Mucosa of descending colon (tissue), 3 donors: Measurements from ENCODE around the gene PPFIBP2. TPM values are rescaled to one million over a fixed set of nuclear protein-coding genes. Genes with fewer than 3 reads are reported as not detected.

Experiments used
- ATAC-seq: fragments of 200-7000 bp; cut with Tn5 transposase; one replicate; pipeline ENCODE4 v1.9.1; 2020; ENCODE audit warnings: mild to moderate bottlenecking, moderate library complexity
- DNase-seq, 3 donors: peaks; one replicate each; pipeline ENCODE4 v3.0.0-alpha.2; 2020
- H3K36me3 ChIP-seq: fragments of 200-600 bp; one replicate; pipeline ENCODE4 v1.8.0; 2021; ENCODE audit warnings: low read depth, mild to moderate bottlenecking
- H3K4me1 ChIP-seq: fragments of 200-600 bp; one replicate; pipeline ENCODE4 v1.8.0; 2021; ENCODE audit warnings: low read depth, mild to moderate bottlenecking
- H3K4me3 ChIP-seq: fragments of 200-600 bp; one replicate; pipeline ENCODE4 v1.8.0; 2021; ENCODE audit warnings: mild to moderate bottlenecking
- H3K9me3 ChIP-seq: fragments of 200-600 bp; one replicate; pipeline ENCODE4 v1.8.0; 2021; ENCODE audit warnings: mild to moderate bottlenecking
- intact Hi-C, 2 donors: fragments of 100-400 bp; cut with DNase I in 1 of 2; cut with micrococcal nuclease in 1 of 2; formaldehyde crosslinking; loops; one replicate each; pipeline versions ENCODE4 v1.11.0 to v1.11.1; 2022; cut with DNase I, micrococcal nuclease
- total RNA-seq, 3 donors: library from RNA; stranded (reverse); fragmentation: NEBNext Ultra II Directional in 2 of 3; extraction: Animal tissue kit (Norgen Biotek cat#: 25700) in 2 of 3; gene quantifications; one replicate each; pipeline versions ENCODE4 v1.2.1 to v1.2.4, GENCODE V29; 2021 to 2023
- TF ChIP-seq, protein P1 (sequence below): fragments of 200-600 bp; IDR thresholded peaks from one replicate; pipeline ENCODE4 v1.8.0; 2022; ENCODE audit warnings: antibody characterized with exemption, mild to moderate bottlenecking
- donor health status: DM: no; HTN: no; CAD: no; lungs with moderate emphysema.
- donor health status: DM: no; HTN: no; CAD: no.
- donor health status: DM: no; HTN: yes; CAD: no.

The PPFIBP2 gene
- total RNA-seq, 3 donors from 2014 or later = 40.1 to 83.5 (median 69.2) TPM

DNA sequence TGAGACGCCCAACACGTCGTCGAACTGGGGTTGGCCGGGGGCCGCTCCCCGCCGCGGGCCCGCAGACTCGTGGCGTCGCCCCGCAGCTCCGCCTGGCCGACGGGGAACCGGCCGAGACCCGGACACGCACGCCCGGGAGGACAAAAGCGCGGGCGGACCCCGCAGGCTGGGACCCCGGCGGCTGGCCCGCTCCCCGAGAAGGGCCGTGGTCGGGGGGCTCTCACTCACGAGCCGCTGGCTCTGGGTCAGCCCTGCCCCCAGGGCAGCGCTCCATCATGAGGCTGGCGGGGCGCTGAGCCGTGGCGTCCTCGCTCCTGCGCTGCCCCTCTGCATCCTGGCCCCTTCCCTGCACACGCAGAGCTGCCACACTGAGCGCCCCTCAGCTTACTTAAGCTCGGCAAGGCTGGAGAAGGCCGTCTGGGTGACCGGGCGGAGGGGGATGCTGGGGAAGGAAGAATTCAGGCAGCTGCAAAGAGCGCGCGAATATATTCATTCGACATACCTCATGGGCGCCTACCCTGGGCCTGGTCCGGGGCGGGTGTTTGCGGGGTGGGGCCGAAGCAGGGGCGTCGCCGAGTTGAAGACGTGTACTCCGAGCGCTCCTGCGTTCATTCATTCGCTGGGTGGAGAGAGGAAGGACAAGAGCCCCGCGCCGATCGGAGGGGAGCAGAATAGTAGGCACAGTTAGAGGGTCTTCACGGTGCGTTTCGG lies 160.1 kb downstream of the PPFIBP2 start:
- intact Hi-C loops = no loop called here
- no peaks in the 10 kb centered on the region for H3K9me3 ChIP-seq
- DNase-seq = peak; percentile 77 to 83 (median 77)
- ATAC-seq = peak; percentile 86
- TF ChIP-seq, protein P1, sequence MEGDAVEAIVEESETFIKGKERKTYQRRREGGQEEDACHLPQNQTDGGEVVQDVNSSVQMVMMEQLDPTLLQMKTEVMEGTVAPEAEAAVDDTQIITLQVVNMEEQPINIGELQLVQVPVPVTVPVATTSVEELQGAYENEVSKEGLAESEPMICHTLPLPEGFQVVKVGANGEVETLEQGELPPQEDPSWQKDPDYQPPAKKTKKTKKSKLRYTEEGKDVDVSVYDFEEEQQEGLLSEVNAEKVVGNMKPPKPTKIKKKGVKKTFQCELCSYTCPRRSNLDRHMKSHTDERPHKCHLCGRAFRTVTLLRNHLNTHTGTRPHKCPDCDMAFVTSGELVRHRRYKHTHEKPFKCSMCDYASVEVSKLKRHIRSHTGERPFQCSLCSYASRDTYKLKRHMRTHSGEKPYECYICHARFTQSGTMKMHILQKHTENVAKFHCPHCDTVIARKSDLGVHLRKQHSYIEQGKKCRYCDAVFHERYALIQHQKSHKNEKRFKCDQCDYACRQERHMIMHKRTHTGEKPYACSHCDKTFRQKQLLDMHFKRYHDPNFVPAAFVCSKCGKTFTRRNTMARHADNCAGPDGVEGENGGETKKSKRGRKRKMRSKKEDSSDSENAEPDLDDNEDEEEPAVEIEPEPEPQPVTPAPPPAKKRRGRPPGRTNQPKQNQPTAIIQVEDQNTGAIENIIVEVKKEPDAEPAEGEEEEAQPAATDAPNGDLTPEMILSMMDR = no peak
- H3K36me3 ChIP-seq = no peaks in the 10 kb centered on the region
- H3K4me1 ChIP-seq = peaks cover 5% of the 10 kb centered on the region
- H3K4me3 ChIP-seq = peak overlapping the region; percentile 21

DNA sequence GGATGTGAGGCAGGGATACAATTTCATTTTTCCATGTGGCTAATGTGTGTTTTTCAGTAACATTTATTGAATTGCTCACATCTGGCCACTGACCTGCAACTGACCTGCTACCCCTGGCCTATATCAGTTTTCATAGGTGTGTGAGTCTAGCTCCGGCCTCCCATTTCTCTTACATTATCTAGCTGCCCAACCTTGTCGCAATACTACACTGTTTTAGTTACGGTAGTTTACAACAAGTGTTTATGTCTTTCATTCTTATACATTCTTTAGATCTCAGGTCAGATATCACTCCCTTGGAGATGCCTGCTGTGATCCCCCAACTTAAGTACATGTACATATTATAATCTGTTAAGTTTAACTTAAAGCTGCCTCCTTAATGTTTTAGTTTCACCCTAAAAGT lies 161.8 kb downstream of the PPFIBP2 start:
- TF ChIP-seq, protein P1 = no peak
- H3K4me3 ChIP-seq = no peak overlapping the region
- H3K4me1 ChIP-seq = peaks cover 5% of the 10 kb centered on the region
- no peak for DNase-seq
- no peak for ATAC-seq
- no peaks in the 10 kb centered on the region for H3K9me3 ChIP-seq
- intact Hi-C loops = no loop called here
- H3K36me3 ChIP-seq = no peaks in the 10 kb centered on the region

DNA sequence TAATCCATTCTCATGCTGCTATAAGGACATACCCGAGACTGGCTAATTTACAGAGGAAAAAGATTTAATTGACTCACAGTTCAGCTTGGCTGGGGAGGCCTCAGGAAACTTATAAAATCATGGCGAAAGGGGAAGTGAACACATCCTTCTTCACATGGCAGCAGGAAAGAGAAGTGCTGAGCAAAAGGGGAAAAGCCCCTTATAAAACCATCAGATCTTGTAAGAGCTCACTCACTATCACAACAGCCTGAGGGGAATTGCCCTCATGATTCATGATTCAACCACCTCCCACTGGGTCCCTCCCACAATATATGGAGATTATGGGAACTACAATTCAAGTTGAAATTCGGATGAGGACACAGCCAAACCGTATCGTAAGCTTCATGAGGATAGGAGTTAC lies 163.3 kb downstream of the PPFIBP2 start:
- TF ChIP-seq, protein P1 = no peak
- H3K4me1 ChIP-seq = peaks cover 5% of the 10 kb centered on the region
- no peaks in the 10 kb centered on the region for H3K36me3 ChIP-seq
- no peak overlapping the region for H3K4me3 ChIP-seq
- intact Hi-C loops = no loop called here
- DNase-seq = no peak
- H3K9me3 ChIP-seq = no peaks in the 10 kb centered on the region
- ATAC-seq = no peak

DNA sequence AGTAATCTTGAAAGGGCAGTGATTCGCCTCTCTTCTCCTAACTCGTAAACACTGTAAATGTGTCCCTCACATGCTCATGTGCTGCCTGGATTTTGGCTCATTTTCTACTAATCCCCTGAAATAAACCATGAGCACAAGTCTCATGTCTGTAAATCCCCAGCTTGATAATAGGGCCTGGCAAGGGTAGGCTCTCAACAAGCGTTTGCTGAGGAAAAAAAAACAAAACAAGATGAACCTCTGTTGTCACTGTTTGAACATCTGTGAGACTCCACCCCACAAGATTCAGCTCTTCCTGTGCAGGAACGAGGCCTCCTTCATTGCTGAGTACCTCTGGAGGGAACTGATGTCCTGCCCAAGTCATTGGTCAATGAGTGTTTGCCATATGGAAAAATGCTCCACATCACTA lies 164.0 kb downstream of the PPFIBP2 start:
- H3K36me3 ChIP-seq = no peaks in the 10 kb centered on the region
- no peak overlapping the region for H3K4me3 ChIP-seq
- intact Hi-C loops = no loop called here
- ATAC-seq (no peak), DNase-seq (no peak)
- H3K4me1 ChIP-seq = peaks cover 2% of the 10 kb centered on the region
- no peaks in the 10 kb centered on the region for H3K9me3 ChIP-seq
- TF ChIP-seq, protein P1 = no peak

DNA sequence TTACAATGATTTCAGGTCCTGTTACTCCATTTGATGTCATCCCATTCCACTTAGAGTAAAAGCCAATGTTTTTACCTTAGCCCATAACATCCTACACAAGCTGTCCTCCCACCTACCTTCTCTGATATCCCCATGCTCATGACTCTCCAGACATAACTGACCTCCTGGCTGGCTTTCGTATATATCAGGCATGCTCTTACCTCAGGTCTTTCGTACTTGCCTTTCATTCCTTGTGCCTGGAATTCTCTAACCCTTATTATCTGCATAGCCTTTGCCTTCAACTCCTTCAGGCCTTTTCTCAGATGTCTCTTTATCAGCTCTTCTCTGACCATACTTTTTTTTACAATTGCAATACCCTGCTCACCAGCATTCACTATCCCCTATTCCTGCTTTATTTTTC lies 169.8 kb downstream of the PPFIBP2 start:
- TF ChIP-seq, protein P1 = no peak
- intact Hi-C loops = no loop called here
- DNase-seq (no peak), ATAC-seq (no peak)
- Histone ChIP-seq H3K4me1 (no peaks in the 10 kb centered on the region), H3K4me3 (no peak overlapping the region), H3K9me3 (no peaks in the 10 kb centered on the region), H3K36me3 (no peaks in the 10 kb centered on the region)

DNA sequence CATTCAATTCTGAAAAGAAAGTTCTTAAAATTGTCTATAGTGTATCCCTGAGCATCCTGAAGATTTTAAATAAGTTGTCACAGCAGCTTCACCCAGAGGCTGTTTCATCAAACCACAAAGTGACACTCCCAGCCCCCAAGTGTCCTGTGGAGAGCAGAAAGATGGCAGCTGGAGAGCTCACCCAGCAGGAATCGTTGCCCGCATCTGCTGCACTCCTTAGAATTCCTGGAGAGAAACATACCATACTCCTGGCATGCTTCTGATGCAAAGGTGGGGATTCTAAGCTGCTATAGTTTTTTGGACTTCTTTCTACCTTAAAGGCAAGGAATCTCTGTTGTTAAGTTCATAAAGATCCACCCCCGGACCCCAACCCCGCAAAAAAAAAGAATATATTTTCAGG lies 173.0 kb downstream of the PPFIBP2 start:
- no peak overlapping the region for H3K4me3 ChIP-seq
- DNase-seq = no peak
- H3K9me3 ChIP-seq = no peaks in the 10 kb centered on the region
- H3K4me1 ChIP-seq = no peaks in the 10 kb centered on the region
- no peaks in the 10 kb centered on the region for H3K36me3 ChIP-seq
- intact Hi-C loops = no loop called here
- TF ChIP-seq, protein P1 = no peak
- ATAC-seq = no peak
